Activated T-cell treated with anti-CD3 and anti-CD28 coated beads, Interleukin-2, amount 50 U/mL, for 48 hours (primary cell): Measurements from ENCODE around the gene NBEAL2.
"Not testable (repeated sequence)": the region's sequence is repeated elsewhere in the genome, so short reads cannot be mapped to it uniquely, and the experiment has no call there.

Experiments used
- DNase-seq, 2 experiments: peaks; one replicate each; pipeline ENCODE4 v3.0.0-alpha.2; 2020

The NBEAL2 gene

GRCh38 chr3:46946416-46946815, 33.0 kb upstream of the NBEAL2 start:
- no peak for DNase-seq

GRCh38 chr3:46946856-46947545, 32.5 kb upstream of the NBEAL2 start:
- peak; percentile 67 to 73 for DNase-seq

- no peak for DNase-seq
These were observed 31.9 kb upstream of the NBEAL2 start for GRCh38 chr3:46947546-46947901.

DNA sequence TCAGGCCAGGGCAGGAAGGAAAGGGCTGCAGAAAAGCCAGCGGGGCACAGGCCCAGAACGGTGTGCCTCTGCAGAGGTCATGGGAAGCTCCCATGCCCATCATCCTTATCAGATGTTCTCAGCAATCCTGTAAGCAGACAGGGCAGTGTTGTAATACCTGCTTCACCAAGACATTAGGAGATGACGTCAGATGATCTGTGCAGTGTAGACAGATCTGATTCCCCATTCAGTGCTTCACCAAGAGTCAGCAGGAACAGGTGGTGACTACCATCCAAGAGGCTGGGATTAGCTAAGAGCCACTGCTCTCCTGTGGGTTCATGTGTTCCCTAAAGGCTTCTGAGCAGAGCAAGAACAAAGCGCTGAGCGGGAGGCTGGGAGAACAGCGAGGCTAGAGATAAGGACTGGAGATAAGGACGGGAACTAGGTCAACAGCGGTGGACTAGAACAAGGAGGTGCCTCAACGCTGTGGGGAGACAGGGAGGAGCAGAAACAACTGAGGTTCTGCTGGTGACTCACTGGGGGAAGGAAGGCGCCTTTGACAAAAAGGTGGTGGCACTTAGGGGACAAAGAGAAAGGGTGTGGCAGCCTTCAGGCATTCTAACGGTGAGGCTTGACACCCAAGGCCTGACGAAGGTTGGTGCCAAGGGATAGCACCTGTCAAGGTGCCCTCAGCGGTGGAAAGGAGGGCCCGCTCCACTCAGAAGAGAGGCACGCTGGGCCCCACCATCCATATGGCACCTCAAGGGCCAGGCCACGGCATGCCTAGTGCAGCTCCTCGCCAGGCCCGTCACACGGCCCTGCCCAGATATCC, 31.3 kb upstream of the NBEAL2 start:
- peak; percentile 75 to 77 for DNase-seq

DNA sequence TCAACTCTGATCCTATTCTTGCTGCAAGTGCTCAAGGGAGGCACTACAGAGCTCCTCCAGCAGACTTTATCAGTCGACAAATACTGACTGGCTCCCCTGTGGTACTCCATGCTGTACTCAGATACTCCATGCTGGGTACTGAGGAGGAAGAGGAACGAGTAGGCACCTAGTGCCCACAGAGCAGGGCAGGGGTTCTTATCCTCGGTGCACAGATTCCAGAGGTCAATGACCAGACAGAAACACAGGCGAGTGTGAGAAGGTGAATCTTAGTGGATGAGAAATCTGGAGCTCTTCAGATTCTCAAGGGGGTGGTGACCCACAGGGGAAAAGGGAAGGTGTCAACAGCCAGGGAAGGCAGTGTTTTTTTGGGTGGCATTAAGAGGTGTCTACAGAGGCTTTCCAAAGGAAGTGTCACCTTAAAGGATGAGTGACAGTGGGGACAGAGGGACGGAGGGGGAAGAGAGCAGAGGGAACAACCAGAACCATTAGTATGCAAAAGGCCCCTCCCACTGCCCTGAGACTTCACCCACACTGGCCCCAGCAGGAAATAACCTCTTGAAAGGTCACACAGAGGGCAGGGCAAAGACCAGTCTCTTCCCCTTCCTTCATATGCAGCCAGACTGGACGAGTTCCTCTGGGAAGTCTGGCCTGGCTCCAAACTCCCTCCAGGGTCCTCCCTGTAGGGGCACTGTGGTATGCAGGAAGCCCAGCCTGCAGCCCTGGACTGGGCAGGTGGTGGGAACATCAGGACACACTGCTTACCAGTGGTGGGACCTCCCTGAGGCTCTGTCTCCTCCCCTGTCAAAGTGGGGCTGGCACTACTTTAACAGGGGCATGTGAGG, 30.4 kb upstream of the NBEAL2 start:
- no peak for DNase-seq

DNA sequence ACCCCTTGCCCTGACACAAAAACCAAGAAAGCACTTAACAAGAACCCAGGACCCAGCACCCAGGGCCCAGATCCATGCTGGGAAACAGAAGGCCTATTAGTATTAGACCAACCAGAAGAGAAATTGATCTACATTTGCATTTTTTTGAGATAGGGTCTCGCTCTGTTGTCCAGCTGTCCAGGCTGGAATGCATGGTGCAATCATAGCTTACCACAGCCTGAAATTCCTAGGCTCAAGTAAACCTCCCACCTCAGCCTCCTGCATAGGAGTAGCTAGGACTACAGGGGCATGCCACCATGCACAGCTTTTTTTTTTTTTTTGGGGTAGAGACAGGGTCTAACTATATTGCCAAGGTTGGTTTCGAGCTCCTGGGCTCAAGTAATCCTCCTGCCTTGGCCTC, 29.3 kb upstream of the NBEAL2 start:
- no peak for DNase-seq

GRCh38 chr3:46950650-46951241, 28.7 kb upstream of the NBEAL2 start:
- DNase-seq: no peak

DNA sequence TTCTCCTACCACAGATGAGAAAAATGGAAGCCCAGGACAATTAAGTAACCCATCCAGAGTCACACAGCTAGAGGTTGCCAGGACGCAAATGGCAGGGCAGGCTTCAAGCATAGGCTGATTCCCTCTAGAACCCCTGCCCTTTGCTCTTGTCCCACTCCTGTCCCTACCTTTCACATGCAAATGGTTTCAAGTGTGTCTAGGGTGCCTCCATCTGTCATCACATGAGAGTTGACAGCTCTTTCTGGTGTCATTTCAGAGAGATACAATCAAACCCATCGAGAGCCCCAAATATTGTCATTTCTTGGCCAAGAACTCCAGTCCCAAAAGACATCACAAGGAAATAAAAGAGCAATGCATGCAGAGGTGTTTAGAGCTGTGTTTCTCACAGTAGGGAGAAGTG, 26.7 kb upstream of the NBEAL2 start:
- DNase-seq: no peak

DNA sequence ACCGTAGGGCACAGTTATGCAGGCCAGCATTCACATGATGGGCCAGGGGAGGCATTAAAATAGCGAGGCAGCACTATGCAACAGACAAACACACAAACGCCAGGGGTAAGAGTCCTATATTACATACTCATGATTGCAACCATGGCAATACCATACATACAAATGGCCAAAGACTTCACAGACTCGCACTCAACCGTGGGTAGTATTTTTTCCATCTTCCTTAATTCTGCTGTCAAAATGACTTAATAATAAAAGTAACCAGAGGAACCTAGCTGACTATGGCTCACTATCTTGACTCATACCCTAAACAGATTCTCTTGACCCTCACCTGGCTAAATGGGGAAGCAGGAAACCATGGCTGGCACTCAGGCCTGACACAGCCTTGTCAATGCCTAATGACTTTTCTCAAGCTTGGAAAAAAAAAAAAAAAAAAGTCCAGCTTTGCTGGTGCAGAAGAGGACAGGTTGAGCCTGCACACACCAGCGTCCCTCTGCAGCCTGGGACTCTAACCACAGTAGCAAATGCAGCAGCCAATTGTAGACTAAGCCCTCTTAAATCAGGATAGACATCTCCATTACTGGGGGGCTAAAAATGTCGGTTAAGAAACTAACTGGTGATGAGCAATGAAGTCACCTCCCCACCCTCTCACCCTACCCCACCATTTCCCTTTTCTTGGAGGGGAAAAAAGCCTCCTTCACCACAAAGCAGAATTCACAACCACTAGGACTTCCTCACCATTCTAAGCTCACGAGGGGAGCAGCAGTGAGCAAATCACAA, 26.0 kb upstream of the NBEAL2 start:
- no peak for DNase-seq

DNA sequence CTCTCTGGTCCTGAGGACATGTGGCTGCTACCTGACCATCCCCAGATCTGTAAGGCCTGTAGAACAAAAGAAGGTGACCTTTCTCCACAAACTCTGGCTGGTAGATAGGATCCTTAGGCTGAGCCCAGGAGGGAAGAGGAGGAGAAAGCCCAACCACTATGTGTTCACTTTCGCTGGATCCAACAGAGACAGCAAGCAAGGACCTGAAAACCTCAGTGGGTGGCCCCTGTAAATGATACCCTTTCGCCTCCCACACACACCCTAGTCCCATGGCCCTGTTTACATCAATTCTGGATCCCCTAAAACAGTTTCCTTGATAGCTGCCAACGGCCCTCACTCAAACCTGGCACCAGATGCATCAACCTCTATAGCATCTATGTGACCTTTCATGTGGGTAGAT, 25.3 kb upstream of the NBEAL2 start:
- DNase-seq: no peak

GRCh38 chr3:46955157-46955556, 24.3 kb upstream of the NBEAL2 start:
- DNase-seq: no peak

DNA sequence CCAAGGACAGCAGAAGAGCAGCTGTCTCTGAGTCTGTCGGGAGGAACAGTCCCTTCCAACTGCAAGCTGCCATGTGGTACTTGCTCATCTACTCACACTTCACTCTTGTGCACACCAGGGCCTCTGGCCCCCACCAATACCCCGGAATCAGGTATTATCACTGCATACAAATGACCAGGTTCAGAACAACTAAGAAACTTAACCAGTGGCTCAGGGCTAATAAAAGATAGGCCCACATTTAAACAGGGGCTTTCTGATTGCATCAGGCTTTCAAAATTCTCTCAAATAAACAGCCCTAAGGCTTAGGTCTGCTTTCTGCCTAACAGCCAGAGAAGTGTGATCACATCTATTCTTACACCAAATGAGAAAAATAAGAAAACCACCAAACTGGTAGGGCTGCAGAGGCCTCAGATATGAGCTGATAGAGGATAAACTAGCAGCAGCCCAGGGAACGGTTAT, 23.6 kb upstream of the NBEAL2 start:
- DNase-seq: no peak

DNA sequence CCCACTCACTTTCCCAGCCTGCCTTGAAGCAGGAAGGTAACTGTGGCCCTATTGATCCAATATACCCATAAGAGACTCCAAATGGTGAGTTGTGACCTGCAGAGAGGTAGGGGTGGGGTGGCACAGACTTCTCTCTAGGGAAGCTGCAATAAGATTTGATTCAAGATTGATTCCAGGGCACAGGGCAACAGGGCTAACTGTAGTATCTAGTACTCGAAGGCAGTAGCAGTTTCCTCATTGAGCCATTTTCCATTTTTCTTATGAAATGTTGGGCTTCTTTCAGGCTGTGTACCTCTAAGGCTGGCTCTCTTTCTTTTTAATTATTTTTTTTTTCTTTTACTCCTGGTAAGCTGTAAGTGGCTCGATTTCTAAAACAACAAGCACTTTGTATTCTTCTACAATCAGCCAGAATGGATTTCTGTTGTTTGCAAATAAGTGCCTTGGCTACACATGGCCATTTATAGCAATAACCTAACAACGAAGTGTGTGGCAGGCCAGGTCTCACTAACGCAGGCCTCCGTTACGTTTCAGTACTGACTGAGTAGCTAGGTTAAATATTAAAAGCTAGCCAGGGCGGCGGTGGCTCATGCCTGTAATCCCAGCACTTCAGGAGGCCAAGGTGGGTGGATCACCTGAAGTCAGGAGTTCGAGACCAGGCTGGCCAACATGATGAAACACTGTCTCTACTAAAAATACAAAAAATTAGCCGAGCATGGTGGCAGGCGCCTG, 22.2 kb upstream of the NBEAL2 start:
- DNase-seq: no peak

DNA sequence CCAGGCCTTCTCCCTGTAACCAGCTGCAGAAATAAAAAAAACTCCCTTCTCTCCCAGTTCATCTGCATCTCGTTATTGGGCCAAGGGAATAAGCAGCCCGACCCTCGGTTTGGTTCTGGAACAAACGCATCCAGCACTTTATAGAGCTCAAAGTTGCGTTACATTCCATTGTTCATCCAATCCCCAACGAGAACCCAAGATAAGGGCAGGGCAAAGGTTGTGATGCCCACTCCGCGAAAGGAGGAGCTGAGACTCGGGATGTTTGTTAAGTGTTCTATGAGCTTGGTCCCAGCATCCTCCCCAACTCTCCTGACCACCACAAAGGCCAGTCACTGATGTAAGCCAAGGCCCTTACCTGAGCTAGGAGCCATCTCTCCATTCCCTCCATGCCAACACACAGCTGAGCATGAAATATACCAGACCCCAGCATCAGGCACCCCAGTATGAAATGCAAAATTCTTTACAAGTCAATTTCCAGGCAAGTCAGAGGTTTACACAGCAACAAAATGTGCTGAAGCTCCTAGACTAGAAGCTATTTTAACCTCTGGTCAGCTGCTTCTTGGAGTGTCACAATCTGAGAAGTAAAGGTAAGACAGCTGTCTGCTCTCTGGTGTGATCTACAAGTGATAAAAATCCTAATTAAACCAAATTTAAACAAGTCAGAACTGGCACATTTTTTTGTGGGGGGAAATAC, 20.9 kb upstream of the NBEAL2 start:
- no peak for DNase-seq

DNA sequence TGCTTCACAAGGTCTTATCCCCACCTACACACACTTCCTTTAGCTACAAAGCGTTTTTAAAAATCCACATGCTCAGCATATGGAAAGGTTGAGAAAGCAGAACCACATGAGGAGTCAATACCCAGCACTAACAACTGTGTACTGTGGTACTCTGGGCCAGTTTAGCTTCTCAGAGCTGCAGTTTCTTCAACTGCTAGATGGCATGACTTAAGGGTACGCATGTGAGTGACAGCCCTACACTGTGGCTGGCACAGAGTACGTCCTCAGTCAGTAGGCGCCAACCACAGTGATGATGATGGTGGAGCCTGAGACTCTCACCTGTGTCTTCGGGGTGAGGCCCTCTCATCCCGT, 20.3 kb upstream of the NBEAL2 start:
- peak; percentile 65 to 71 for DNase-seq

DNA sequence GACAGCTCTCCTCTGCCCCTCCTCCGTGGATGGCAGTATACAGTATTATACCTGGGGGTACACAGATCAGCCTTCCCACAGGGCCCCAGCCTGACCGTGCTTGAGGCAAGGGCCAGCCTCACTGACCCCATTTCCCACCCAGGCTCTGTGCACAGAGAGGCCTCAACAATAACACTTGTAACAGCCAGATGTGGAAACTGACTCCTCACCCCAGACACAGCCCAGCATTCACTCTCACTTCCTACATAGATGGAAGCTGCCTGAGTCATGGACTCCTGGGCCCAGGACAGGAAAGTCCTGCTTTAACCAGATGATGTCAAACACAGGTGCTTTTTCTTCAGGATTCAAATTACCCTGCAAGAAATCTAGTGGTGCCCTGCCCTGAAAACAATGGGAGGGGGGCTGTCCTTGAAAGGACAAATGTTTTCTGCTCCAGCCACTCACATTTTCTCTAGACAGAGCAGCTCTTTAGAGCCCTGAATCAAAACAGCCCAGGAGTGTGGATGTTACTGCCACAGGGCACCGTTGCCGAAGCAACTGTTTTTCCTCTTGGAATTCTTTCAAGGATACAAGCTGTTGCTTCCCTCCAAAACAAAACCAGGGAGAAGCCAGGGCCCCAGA, 19.3 kb upstream of the NBEAL2 start:
- no peak for DNase-seq

DNA sequence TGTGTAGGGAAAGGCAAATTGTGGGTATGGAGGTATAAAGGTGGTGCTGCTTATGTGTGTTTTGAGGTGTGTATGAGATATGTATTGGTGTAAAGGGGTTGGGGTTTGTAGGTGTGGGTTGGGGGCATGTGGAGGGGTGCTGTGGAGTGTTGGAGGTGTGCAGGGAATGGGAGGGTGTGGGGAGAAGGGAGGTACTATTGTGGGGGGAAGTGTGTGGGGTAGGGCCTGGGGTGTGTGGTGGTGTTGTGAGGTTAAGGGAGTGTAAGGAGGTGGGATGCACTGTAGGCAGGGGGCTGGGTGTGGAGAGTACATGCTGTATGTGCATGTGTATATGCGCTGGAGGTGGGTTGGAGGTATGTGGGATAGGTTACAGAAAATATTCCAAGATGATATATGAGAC, 18.6 kb upstream of the NBEAL2 start:
- no peak for DNase-seq

DNA sequence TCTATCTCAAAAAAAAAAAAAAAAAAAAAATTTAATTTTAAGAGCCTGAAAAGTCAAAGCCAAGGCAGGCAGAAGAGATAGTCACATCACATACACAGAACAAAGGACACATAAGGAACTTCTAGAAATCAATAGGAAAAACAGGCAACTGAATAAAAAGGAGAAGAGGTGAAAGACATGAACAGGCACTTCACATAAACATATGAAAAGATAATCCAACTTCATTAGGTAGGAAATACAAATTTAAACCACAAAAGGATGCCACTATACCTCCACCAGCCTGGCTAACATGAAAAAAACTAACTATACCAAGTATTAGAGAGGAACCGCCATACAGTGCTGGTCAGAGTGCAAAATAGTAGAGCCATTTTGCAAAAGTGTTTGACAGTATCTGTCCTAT, 17.0 kb upstream of the NBEAL2 start:
- no peak for DNase-seq

- DNase-seq: no peak
These were observed 16.5 kb upstream of the NBEAL2 start for GRCh38 chr3:46962990-46963389.

DNA sequence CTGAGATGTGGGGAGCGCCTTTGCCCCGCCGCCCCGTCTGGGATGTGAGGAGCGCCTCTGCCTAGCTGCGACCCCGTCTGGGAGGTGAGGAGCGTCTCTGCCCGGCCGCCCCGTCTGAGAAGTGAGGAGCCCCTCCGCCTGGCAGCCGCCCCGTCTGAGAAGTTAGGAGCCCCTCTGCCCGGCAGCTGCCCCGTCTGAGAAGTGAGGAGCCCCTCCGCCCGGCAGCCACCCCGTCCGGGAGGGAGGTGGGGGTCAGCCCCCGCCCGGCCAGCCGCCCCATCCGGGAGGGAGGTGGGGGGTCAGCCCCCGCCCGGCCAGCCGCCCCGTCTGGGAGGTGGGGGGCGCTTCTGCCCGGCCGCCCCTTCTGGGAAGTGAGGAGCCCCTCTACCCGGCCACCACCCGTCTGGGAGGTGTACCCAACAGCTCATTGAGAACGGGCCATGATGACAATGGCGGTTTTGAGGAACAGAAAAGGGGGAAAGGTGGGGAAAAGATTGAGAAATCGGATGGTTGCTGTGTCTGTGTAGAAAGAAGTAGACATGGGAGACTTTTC, 15.4 kb upstream of the NBEAL2 start:
- DNase-seq: not testable (repeated sequence)
